Measurements from ENCODE around the gene MSI2.

MSI2 gene

GRCh38 chr17:57370619-57371018, 114.3 kb downstream of the MSI2 start:
- Histone ChIP-seq H3K4me1 (ENCODE audit: control insufficient read depth, low read length) (peaks cover 25% of the 10 kb centered on the region), H4K20me1 (ENCODE audit: control insufficient read depth, insufficient read depth, low read depth, low read length) (peaks cover 11% of the 10 kb centered on the region; the same call in 1 of the 2 replicates), H3K4me2 (ENCODE audit: low read length) (no peak overlapping the region), H3K36me3 (ENCODE audit: control insufficient read depth, low read length) (peaks cover 8% of the 10 kb centered on the region), H3F3A (ENCODE audit: control insufficient read depth, insufficient read depth) (no peaks in the 10 kb centered on the region), H3K9me2 (replicated peaks; ENCODE audit: control insufficient read depth, low read length) (no peaks in the 10 kb centered on the region), H3K27me3 (ENCODE audit: control insufficient read depth, low read length) (no peaks in the 10 kb centered on the region), H3K27ac (ENCODE audit: low read depth, low read length) (no peak overlapping the region), H3K4me3 (ENCODE audit: low read length) (no peak overlapping the region), H3K79me2 (ENCODE audit: control insufficient read depth, low read length) (peaks cover 67% of the 10 kb centered on the region), H3K9me3 (ENCODE audit: control insufficient read depth, insufficient read depth, low read length) (no peaks in the 10 kb centered on the region)
- TF ChIP-seq EZH2phosphoT487 (IDR thresholded peaks at IDR 0.05; ENCODE audit: borderline replicate concordance, low read length) (no peak), CTCF (IDR thresholded peaks at IDR 0.05; ENCODE audit: low read depth, low read length, poor library complexity, severe bottlenecking) (no peak)

GRCh38 chr17:57372156-57372555, 115.8 kb downstream of the MSI2 start:
- Histone ChIP-seq H3K4me1 (ENCODE audit: control insufficient read depth, low read length) (peaks cover 9% of the 10 kb centered on the region), H3K27ac (ENCODE audit: low read depth, low read length) (no peak overlapping the region)
- TF ChIP-seq EZH2phosphoT487 (IDR thresholded peaks at IDR 0.05; ENCODE audit: borderline replicate concordance, low read length): no peak
- no peak for TF ChIP-seq CTCF (IDR thresholded peaks at IDR 0.05; ENCODE audit: low read depth, low read length, poor library complexity, severe bottlenecking)

GRCh38 chr17:57373048-57373447, 116.7 kb downstream of the MSI2 start:
- Histone ChIP-seq H3K4me3 (ENCODE audit: low read length) (no peak overlapping the region), H3K9me2 (replicated peaks; ENCODE audit: control insufficient read depth, low read length) (no peaks in the 10 kb centered on the region), H3K4me2 (ENCODE audit: low read length) (no peak overlapping the region), H3K36me3 (ENCODE audit: control insufficient read depth, low read length) (peaks cover 3% of the 10 kb centered on the region; the same call in 1 of the 2 replicates), H4K20me1 (ENCODE audit: control insufficient read depth, insufficient read depth, low read depth, low read length) (peaks cover 11% of the 10 kb centered on the region; the same call in 1 of the 2 replicates), H3K27ac (ENCODE audit: low read depth, low read length) (no peak overlapping the region), H3K27me3 (ENCODE audit: control insufficient read depth, low read length) (no peaks in the 10 kb centered on the region), H3F3A (ENCODE audit: control insufficient read depth, insufficient read depth) (no peaks in the 10 kb centered on the region), H3K9me3 (ENCODE audit: control insufficient read depth, insufficient read depth, low read length) (no peaks in the 10 kb centered on the region), H3K4me1 (ENCODE audit: control insufficient read depth, low read length) (peaks cover 3% of the 10 kb centered on the region; the same call in 1 of the 2 replicates), H3K79me2 (ENCODE audit: control insufficient read depth, low read length) (peaks cover 54% of the 10 kb centered on the region)
- no peak for TF ChIP-seq EZH2phosphoT487 (IDR thresholded peaks at IDR 0.05; ENCODE audit: borderline replicate concordance, low read length)
- no peak for TF ChIP-seq CTCF (IDR thresholded peaks at IDR 0.05; ENCODE audit: low read depth, low read length, poor library complexity, severe bottlenecking)

More at GRCh38 chr17:57372156-57372555, 115.8 kb downstream of the MSI2 start:
- Histone ChIP-seq H3K9me2 (replicated peaks; ENCODE audit: control insufficient read depth, low read length) (no peaks in the 10 kb centered on the region), H3K79me2 (ENCODE audit: control insufficient read depth, low read length) (peaks cover 61% of the 10 kb centered on the region), H4K20me1 (ENCODE audit: control insufficient read depth, insufficient read depth, low read depth, low read length) (peaks cover 11% of the 10 kb centered on the region; the same call in 1 of the 2 replicates), H3K27me3 (ENCODE audit: control insufficient read depth, low read length) (no peaks in the 10 kb centered on the region), H3K9me3 (ENCODE audit: control insufficient read depth, insufficient read depth, low read length) (no peaks in the 10 kb centered on the region), H3K4me2 (ENCODE audit: low read length) (no peak overlapping the region), H3K4me3 (ENCODE audit: low read length) (no peak overlapping the region), H3F3A (ENCODE audit: control insufficient read depth, insufficient read depth) (no peaks in the 10 kb centered on the region), H3K36me3 (ENCODE audit: control insufficient read depth, low read length) (peaks cover 3% of the 10 kb centered on the region; the same call in 1 of the 2 replicates)

Data from DOHH2 (cell line).